Pancreas (tissue), 10 donors: Measurements from ENCODE around the gene SKP2. TPM values are rescaled to one million over a fixed set of nuclear protein-coding genes. Genes with fewer than 3 reads are reported as not detected.
A peak's percentile ranks its signal among the peaks of the same experiment; 100 is the strongest.

ENCODE experiments used
- ATAC-seq, 4 donors: fragments of 200-7000 bp; cut with Tn5 transposase; one replicate each; pipeline versions ENCODE4 v1.8.0 to v1.9.1; 2020; ENCODE audit warnings: mild to moderate bottlenecking in 4 of 4, moderate library complexity in 4 of 4
- DNase-seq, 6 donors: peaks; one replicate each; pipeline ENCODE4 v3.0.0-alpha.2; 2020
- FAIRE-seq: peaks from 2 replicates; lab custom pipeline; 2012; peaks lifted over from hg19 to GRCh38; lab: Jason Lieb, UNC
- H3K27ac ChIP-seq, 4 donors: fragments of 200-600 bp; sonication (generic); 1 replicate in 3 of 4; 2 replicates in 1 of 4; pipeline versions ENCODE4 v1.5.0 to v1.8.0; 2020
- H3K27me3 ChIP-seq, 4 donors: fragments of 200-600 bp; one replicate each; pipeline ENCODE4 v1.8.0; 2021
- H3K36me3 ChIP-seq, 3 donors: fragments of 200-600 bp; sonication (generic) in 1 of 3; one replicate each; pipeline versions ENCODE4 v1.5.0 to v1.8.0; 2020 to 2021
- H3K4me1 ChIP-seq, 3 donors: fragments of 200-600 bp; one replicate each; pipeline ENCODE4 v1.8.0; 2021
- H3K4me3 ChIP-seq, 4 donors: fragments of 200-600 bp; sonication (generic) in 2 of 4; one replicate each; pipeline versions ENCODE4 v1.5.0 to v1.8.0; 2020 to 2021
- H3K9me3 ChIP-seq, 4 donors: fragments of 200-600 bp; one replicate each; pipeline ENCODE4 v1.8.0; 2021
- CTCF ChIP-seq, 4 donors: fragments of 200-600 bp; sonication (generic) in 3 of 4; IDR thresholded peaks; one replicate each; pipeline versions ENCODE4 v1.5.0 to v1.8.0; 2021; ENCODE audit warnings: antibody characterized with exemption in 4 of 4
- WGBS, 2 donors: extraction: QIAGEN DNeasy Blood & Tissue Kit; methylation state at CpG; one replicate each; pipeline ENCODE4 v1.1.7; 2013; 5-methylcytosine and 5-hydroxymethylcytosine counted together
- intact Hi-C, 3 donors: fragments of 100-400 bp; cut with DNase I; formaldehyde crosslinking; loops; one replicate each; pipeline versions ENCODE4 v1.11.1 to v1.14.2; 2022
- polyA plus RNA-seq, 2 donors: library from polyadenylated mRNA; stranded (reverse); fragments of 200-250 nt; gene quantifications; one replicate each; pipeline ENCODE4 v1.2.3, GENCODE V29; 2013
- total RNA-seq, 6 donors: library from RNA; stranded (reverse); fragmentation: NEBNext Ultra II Directional in 4 of 6; extraction: Animal tissue kit (Norgen Biotek cat#: 25700) in 4 of 6; gene quantifications; one replicate each; pipeline versions ENCODE4 v1.2.1 to v1.2.4, GENCODE V29; 2021 to 2023
- donor health status: healthy with polysubstance abuse.
- donor health status: DM: no; HTN: no; CAD: no; lungs with moderate emphysema.
- donor health status: DM: no; HTN: no; CAD: no.
- donor health status: control.
- donor health status: control.
- donor health status: Bipolar disorder and iron deficiency.
- donor health status: DM: yes; HTN: yes; CAD: no.
- donor health status: DM: no; HTN: no; CAD: no.
- donor health status: DM: no; HTN: no; CAD: no.
- donor health status: DM: yes; HTN: yes; CAD: no.

The SKP2 gene
- total and polyA plus RNA-seq, 8 donors, result 1.5 to 8.7 (median 4.0) TPM

- ATAC-seq (peak; percentile 83 to 90 (median 86)), DNase-seq (no peak), FAIRE-seq (peak; percentile 59)
- peaks cover 0 to 5% (median 2%) of the 10 kb centered on the region in 3 donors for H3K36me3 ChIP-seq
- H3K27me3 ChIP-seq, result no peaks in the 10 kb centered on the region
- H3K27ac ChIP-seq, result no peak overlapping the region
- H3K9me3 ChIP-seq, result no peaks in the 10 kb centered on the region
- peak; percentile 31 to 46 (median 44) for TF ChIP-seq CTCF (IDR thresholded peaks at IDR 0.05)
- H3K4me3 ChIP-seq, result no peak overlapping the region
- WGBS, 2 donors, result 50 to 54% methylated on average over 2 of the region's 2 CpGs
- peaks cover 0 to 1% (median 0%) of the 10 kb centered on the region in 3 donors for H3K4me1 ChIP-seq
- intact Hi-C loops, result no loop called here
These were observed 26.0 kb downstream of the SKP2 start for GRCh38 chr5:36177715-36178523.

- H3K27me3 ChIP-seq, result no peaks in the 10 kb centered on the region
- H3K4me1 ChIP-seq, result no peaks in the 10 kb centered on the region
- intact Hi-C loops, result no loop called here
- no peak for TF ChIP-seq CTCF (IDR thresholded peaks at IDR 0.05)
- H3K36me3 ChIP-seq, result peaks cover 0 to 5% (median 2%) of the 10 kb centered on the region in 3 donors
- ATAC-seq (no peak), DNase-seq (no peak), FAIRE-seq (no peak)
- no peaks in the 10 kb centered on the region for H3K9me3 ChIP-seq
- no peak overlapping the region for H3K27ac ChIP-seq
- WGBS, 2 donors, result 85 to 94% methylated on average over 3 of the region's 3 CpGs
- H3K4me3 ChIP-seq, result no peak overlapping the region
These were observed 26.6 kb downstream of the SKP2 start for GRCh38 chr5:36178524-36178890.

GRCh38 chr5:36179950-36180349, 28.0 kb downstream of the SKP2 start:
- WGBS, 2 donors, result 77 to 84% methylated on average over 4 of the region's 4 CpGs
- Histone ChIP-seq H3K36me3 (peaks cover 0 to 5% (median 2%) of the 10 kb centered on the region in 3 donors), H3K27ac (no peak overlapping the region), H3K9me3 (no peaks in the 10 kb centered on the region), H3K4me1 (no peaks in the 10 kb centered on the region), H3K27me3 (no peaks in the 10 kb centered on the region), H3K4me3 (no peak overlapping the region)
- DNase-seq (no peak), ATAC-seq (no peak), FAIRE-seq (no peak)
- intact Hi-C loops, result no loop called here
- no peak for TF ChIP-seq CTCF (IDR thresholded peaks at IDR 0.05)

- WGBS, 2 donors, result 85 to 86% methylated on average over 2 of the region's 2 CpGs
- no peak overlapping the region for H3K4me3 ChIP-seq
- H3K4me1 ChIP-seq, result no peaks in the 10 kb centered on the region
- ATAC-seq (no peak), DNase-seq (no peak), FAIRE-seq (no peak)
- intact Hi-C loops, result no loop called here
- no peak for TF ChIP-seq CTCF (IDR thresholded peaks at IDR 0.05)
- no peaks in the 10 kb centered on the region for H3K9me3 ChIP-seq
- no peak overlapping the region for H3K27ac ChIP-seq
- H3K36me3 ChIP-seq, result peaks cover 0 to 5% (median 2%) of the 10 kb centered on the region in 3 donors
- H3K27me3 ChIP-seq, result no peaks in the 10 kb centered on the region
These were observed 28.8 kb downstream of the SKP2 start for GRCh38 chr5:36180556-36181350.
